CD4-positive, CD25-positive, alpha-beta regulatory T cell (primary cell): Measurements from ENCODE around the gene HTRA3. TPM values are rescaled to one million over a fixed set of nuclear protein-coding genes. Genes with fewer than 3 reads are reported as not detected.

Experiments
- ATAC-seq, 2 donors: fragments of 150-1000 bp; cut with Tn5 transposase; one replicate each; pipeline ENCODE4 v1.10.0; 2021; ENCODE audit warnings: low read depth in 2 of 2, moderate number of reproducible peaks in 2 of 2, moderate library complexity in 1 of 2
- DNase-seq, 3 donors: peaks; one replicate each; pipeline versions ENCODE4 v3.0.0 to v3.0.0-alpha.2; 2012 to 2022; ENCODE audit warnings: mixed read lengths in 1 of 3
- H3K27ac ChIP-seq: one replicate; pipeline ENCODE4 v1.7.0; 2013; ENCODE audit warnings: mild to moderate bottlenecking, low read length; ENCODE audit not compliant: insufficient read depth, poor library complexity, severe bottlenecking
- H3K27me3 ChIP-seq: one replicate; pipeline ENCODE4 v1.7.0; 2013; ENCODE audit warnings: low read length; ENCODE audit not compliant: control insufficient read depth, insufficient read depth
- H3K36me3 ChIP-seq: one replicate; pipeline ENCODE4 v1.7.0; 2013; ENCODE audit warnings: mild to moderate bottlenecking, low read length, moderate library complexity; ENCODE audit not compliant: control insufficient read depth, insufficient read depth
- H3K4me1 ChIP-seq: 2 replicates; pipeline ENCODE4 v1.7.0; 2013; ENCODE audit warnings: mild to moderate bottlenecking, low read length; ENCODE audit not compliant: insufficient read depth, control insufficient read depth, poor library complexity, severe bottlenecking
- H3K4me3 ChIP-seq: one replicate; pipeline ENCODE4 v1.7.0; 2013; ENCODE audit warnings: low read depth, mild to moderate bottlenecking, low read length, moderate library complexity
- H3K9me3 ChIP-seq, 2 experiments: 1 replicate in 1 of 2; 2 replicates in 1 of 2; pipeline ENCODE4 v1.7.0; 2013; ENCODE audit warnings: low read length in 2 of 2, mild to moderate bottlenecking in 1 of 2, moderate library complexity in 1 of 2; ENCODE audit not compliant: control insufficient read depth in 2 of 2
- H3K27ac Mint-ChIP-seq, 3 donors: one replicate each; pipeline ENCODE4 v1.8.0; 2020 to 2022; ENCODE audit warnings: mild to moderate bottlenecking in 3 of 3, mixed read lengths in 3 of 3, moderate library complexity in 2 of 3
- H3K27me3 Mint-ChIP-seq: one replicate; pipeline ENCODE4 v1.8.0; 2022; ENCODE audit warnings: mild to moderate bottlenecking, mixed read lengths
- H3K36me3 Mint-ChIP-seq: one replicate; pipeline ENCODE4 v1.8.0; 2020; ENCODE audit warnings: mixed read lengths
- H3K4me1 Mint-ChIP-seq, 4 donors: one replicate each; pipeline ENCODE4 v1.8.0; 2020 to 2022; ENCODE audit warnings: mixed read lengths in 4 of 4, mild to moderate bottlenecking in 1 of 4
- H3K4me3 Mint-ChIP-seq, 4 donors: one replicate each; pipeline ENCODE4 v1.8.0; 2020 to 2022; ENCODE audit warnings: mild to moderate bottlenecking in 4 of 4, mixed read lengths in 4 of 4, moderate library complexity in 3 of 4
- H3K9me3 Mint-ChIP-seq, 7 donors: one replicate each; pipeline ENCODE4 v1.8.0; 2020 to 2022; ENCODE audit warnings: mixed read lengths in 7 of 7, mild to moderate bottlenecking in 3 of 7, moderate library complexity in 2 of 7
- polyA plus RNA-seq, 4 donors: library from polyadenylated mRNA; unstranded; fragments of 300-500 nt; fragmentation: Illumina TruSeq; gene quantifications; one replicate each; pipeline ENCODE4 v1.2.3, GENCODE V29; 2021
- total RNA-seq: library from RNA; stranded (reverse); gene quantifications from one replicate; pipeline ENCODE4 v1.2.3, GENCODE V29; 2022

Gene HTRA3
- total and polyA plus RNA-seq, 5 donors from 2014 or later, result not detected

DNA sequence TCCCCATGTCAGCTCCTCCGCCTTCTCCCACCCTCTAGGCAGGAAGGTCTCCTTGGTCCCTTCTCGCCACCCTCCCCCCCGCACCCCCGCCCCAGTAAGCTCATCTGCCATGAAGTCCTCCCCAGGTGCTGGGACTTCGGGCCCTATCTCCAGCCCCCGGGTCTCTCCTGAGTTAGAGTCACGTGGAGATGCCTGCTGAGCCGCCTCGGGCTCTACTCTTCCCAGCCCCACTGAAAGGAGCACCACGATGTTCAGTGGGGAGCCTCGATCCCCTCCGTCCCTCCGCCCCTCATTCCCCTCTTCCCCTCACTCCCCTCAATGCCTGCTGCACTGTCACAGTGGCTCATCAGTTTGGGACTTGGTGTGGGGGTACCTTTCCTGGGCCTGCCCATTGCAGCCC lies 3.9 kb downstream of the HTRA3 start:
- Histone ChIP-seq H3K9me3 (no peaks in the 10 kb centered on the region), H3K4me3 (no peak overlapping the region), H3K4me1 (no peaks in the 10 kb centered on the region), H3K36me3 (no peaks in the 10 kb centered on the region), H3K27ac (no peak overlapping the region), H3K27me3 (peaks cover 1% of the 10 kb centered on the region)
- H3K4me1 Mint-ChIP-seq, result no peaks in the 10 kb centered on the region
- no peaks in the 10 kb centered on the region for H3K36me3 Mint-ChIP-seq
- DNase-seq (no peak), ATAC-seq (no peak)
- no peak overlapping the region for H3K27ac Mint-ChIP-seq
- no peak overlapping the region for H3K4me3 Mint-ChIP-seq
- H3K9me3 Mint-ChIP-seq, result no peaks in the 10 kb centered on the region
- peaks cover 25% of the 10 kb centered on the region for H3K27me3 Mint-ChIP-seq

DNA sequence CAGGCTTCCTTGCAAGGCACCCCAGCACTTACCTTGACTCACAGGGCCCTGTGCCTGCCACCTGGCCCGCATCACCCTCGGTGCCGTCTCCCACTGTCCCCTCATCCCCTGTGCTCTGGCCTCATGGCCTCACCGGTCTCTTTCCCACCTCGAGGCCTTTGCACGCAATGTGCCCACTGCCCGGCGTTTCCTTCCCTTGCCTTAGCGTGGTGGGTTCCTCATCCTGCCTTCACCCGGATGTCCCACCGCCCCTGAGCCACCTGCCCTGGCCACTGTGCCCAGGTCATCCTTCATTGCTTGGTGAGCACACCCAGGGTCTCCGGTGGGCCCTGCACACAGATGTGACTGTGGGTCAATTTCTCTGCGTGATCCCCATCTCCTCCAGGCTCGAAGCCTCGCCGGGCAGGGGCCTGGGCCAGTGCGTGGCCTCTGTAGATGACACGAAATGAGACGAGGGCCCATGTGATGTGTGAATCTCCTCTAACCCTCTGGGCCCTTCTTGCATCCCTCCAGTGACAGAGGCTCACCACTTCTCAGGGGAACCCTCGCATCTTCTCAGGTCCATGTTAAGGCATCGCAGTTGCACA lies 4.6 kb downstream of the HTRA3 start:
- Mint-ChIP-seq H3K36me3 (no peaks in the 10 kb centered on the region), H3K27ac (peak overlapping the region in 1 of 3 donors; percentile 56)

DNA sequence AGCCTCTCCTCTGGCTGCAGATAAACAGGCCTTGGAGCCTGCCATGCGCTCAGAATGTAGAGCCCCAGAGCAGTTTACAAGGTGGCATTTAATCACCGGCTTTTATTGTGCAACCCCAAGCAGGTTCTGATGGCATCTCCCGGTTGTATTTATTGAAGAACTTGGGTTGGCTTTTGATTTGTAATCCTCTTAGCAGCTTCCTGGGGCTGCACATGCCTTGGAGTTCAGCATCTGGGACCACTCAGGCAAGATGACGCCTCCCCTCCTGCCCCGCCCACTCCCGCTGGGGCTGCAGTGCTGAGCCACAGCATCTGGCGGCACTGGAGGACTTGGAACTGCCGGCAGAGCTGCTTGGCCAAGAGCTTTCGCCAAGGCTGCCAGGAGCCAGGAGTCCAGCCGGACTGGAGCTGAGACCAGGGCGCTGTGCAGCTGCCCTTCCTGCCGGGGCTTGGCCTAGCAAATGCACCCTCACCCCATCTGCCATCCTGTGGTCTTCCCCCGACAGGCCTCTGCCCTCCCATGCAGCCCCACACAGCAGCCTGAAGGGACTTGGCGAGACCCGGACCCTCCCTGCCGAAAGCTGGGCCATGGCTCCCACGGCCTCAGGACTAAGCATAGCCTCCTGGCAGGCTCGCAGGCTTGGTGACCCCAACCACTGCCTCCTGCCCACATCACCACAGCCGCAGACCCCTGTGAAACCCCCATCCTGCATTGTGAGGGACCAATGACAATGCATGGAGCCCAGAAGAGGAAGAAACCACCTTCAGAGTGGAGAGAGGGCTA lies 5.4 kb downstream of the HTRA3 start:
- Mint-ChIP-seq H3K36me3 (no peaks in the 10 kb centered on the region), H3K27me3 (peaks cover 17% of the 10 kb centered on the region), H3K4me1 (no peaks in the 10 kb centered on the region)

More for the DNA sequence above, 4.6 kb downstream of the HTRA3 start:
- no peaks in the 10 kb centered on the region for H3K36me3 ChIP-seq
- no peak overlapping the region for H3K27ac ChIP-seq
- H3K27me3 ChIP-seq, result peaks cover 1% of the 10 kb centered on the region
- no peak for ATAC-seq
- H3K9me3 Mint-ChIP-seq, result no peaks in the 10 kb centered on the region
- no peaks in the 10 kb centered on the region for H3K4me1 Mint-ChIP-seq
- no peaks in the 10 kb centered on the region for H3K4me1 ChIP-seq
- peaks cover 18% of the 10 kb centered on the region for H3K27me3 Mint-ChIP-seq
- H3K4me3 Mint-ChIP-seq, result no peak overlapping the region
- H3K9me3 ChIP-seq, result no peaks in the 10 kb centered on the region
- H3K4me3 ChIP-seq, result no peak overlapping the region
- DNase-seq, result no peak

GRCh38 chr4:8275548-8275910 lies 6.0 kb downstream of the HTRA3 start:
- no peak overlapping the region for H3K4me3 ChIP-seq
- H3K9me3 Mint-ChIP-seq, result no peaks in the 10 kb centered on the region
- peaks cover 17% of the 10 kb centered on the region for H3K27me3 Mint-ChIP-seq
- H3K9me3 ChIP-seq, result no peaks in the 10 kb centered on the region
- H3K4me1 ChIP-seq, result no peaks in the 10 kb centered on the region
- no peaks in the 10 kb centered on the region for H3K36me3 Mint-ChIP-seq
- no peaks in the 10 kb centered on the region for H3K36me3 ChIP-seq
- no peak overlapping the region for H3K4me3 Mint-ChIP-seq
- peaks cover 1% of the 10 kb centered on the region for H3K27me3 ChIP-seq
- no peak overlapping the region for H3K27ac ChIP-seq
- H3K27ac Mint-ChIP-seq, result no peak overlapping the region
- no peaks in the 10 kb centered on the region for H3K4me1 Mint-ChIP-seq
- DNase-seq (no peak), ATAC-seq (no peak)

More for the DNA sequence above, 5.4 kb downstream of the HTRA3 start:
- Mint-ChIP-seq H3K27ac (no peak overlapping the region), H3K4me3 (no peak overlapping the region), H3K9me3 (no peaks in the 10 kb centered on the region)
- H3K27ac ChIP-seq, result no peak overlapping the region
- no peaks in the 10 kb centered on the region for H3K36me3 ChIP-seq
- peaks cover 1% of the 10 kb centered on the region for H3K27me3 ChIP-seq
- no peaks in the 10 kb centered on the region for H3K4me1 ChIP-seq
- DNase-seq (no peak), ATAC-seq (no peak)
- H3K4me3 ChIP-seq, result no peak overlapping the region
- H3K9me3 ChIP-seq, result no peaks in the 10 kb centered on the region

GRCh38 chr4:8276358-8277240 lies 7.0 kb downstream of the HTRA3 start:
- Histone ChIP-seq H3K4me3 (no peak overlapping the region), H3K27ac (no peak overlapping the region), H3K9me3 (no peaks in the 10 kb centered on the region), H3K36me3 (no peaks in the 10 kb centered on the region), H3K4me1 (no peaks in the 10 kb centered on the region), H3K27me3 (no peaks in the 10 kb centered on the region)
- Mint-ChIP-seq H3K36me3 (no peaks in the 10 kb centered on the region), H3K9me3 (no peaks in the 10 kb centered on the region), H3K27ac (no peak overlapping the region), H3K4me1 (no peaks in the 10 kb centered on the region), H3K27me3 (peaks cover 10% of the 10 kb centered on the region), H3K4me3 (no peak overlapping the region)
- no peak for ATAC-seq
- DNase-seq, result no peak

GRCh38 chr4:8277356-8278008 lies 7.9 kb downstream of the HTRA3 start:
- peaks cover 10% of the 10 kb centered on the region for H3K27me3 Mint-ChIP-seq
- H3K27ac ChIP-seq, result no peak overlapping the region
- no peaks in the 10 kb centered on the region for H3K4me1 ChIP-seq
- no peaks in the 10 kb centered on the region for H3K9me3 Mint-ChIP-seq
- DNase-seq (no peak), ATAC-seq (no peak)
- no peak overlapping the region for H3K27ac Mint-ChIP-seq
- no peaks in the 10 kb centered on the region for H3K27me3 ChIP-seq
- no peak overlapping the region for H3K4me3 ChIP-seq
- no peaks in the 10 kb centered on the region for H3K36me3 Mint-ChIP-seq
- H3K9me3 ChIP-seq, result no peaks in the 10 kb centered on the region
- no peak overlapping the region for H3K4me3 Mint-ChIP-seq
- H3K36me3 ChIP-seq, result no peaks in the 10 kb centered on the region
- H3K4me1 Mint-ChIP-seq, result no peaks in the 10 kb centered on the region

DNA sequence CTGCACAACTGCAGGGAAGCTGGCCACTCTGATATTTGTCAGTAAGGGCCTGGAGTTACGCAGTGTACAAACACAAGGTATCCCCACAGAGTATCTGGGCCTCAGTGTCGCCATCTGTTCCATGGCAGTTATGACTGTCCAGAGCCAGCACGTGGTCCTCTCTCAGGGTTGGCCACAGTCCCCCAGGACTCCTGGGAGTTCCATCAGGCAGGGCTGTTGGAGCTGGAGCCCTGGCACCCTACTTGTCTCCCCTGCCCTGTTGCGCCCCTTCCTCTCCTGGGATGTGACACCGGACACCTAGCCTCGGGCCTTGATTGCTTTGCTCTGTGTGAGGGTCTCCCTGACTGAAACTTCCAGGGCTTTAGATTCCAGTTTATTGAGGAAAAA lies 8.4 kb downstream of the HTRA3 start:
- Mint-ChIP-seq H3K27me3 (peaks cover 10% of the 10 kb centered on the region), H3K36me3 (no peaks in the 10 kb centered on the region), H3K4me1 (no peaks in the 10 kb centered on the region), H3K27ac (no peak overlapping the region), H3K4me3 (no peak overlapping the region), H3K9me3 (no peaks in the 10 kb centered on the region)
- Histone ChIP-seq H3K36me3 (no peaks in the 10 kb centered on the region), H3K4me3 (no peak overlapping the region), H3K27me3 (no peaks in the 10 kb centered on the region), H3K9me3 (no peaks in the 10 kb centered on the region), H3K4me1 (no peaks in the 10 kb centered on the region), H3K27ac (no peak overlapping the region)
- DNase-seq, result no peak
- ATAC-seq, result no peak
